Sciatic nerve (tissue), 2 donors: ENCODE results near the gene PCSK4. TPM values are rescaled to one million over a fixed set of nuclear protein-coding genes. Genes with fewer than 3 reads are reported as not detected.

Experiments used
- ATAC-seq: fragments of 200-7000 bp; cut with Tn5 transposase; one replicate; pipeline ENCODE4 v1.9.1; 2020; ENCODE audit warnings: mild to moderate bottlenecking, moderate library complexity
- DNase-seq: peaks from one replicate; pipeline ENCODE4 v3.0.0-alpha.2; 2020; ENCODE audit warnings: low spot score
- intact Hi-C: fragments of 100-400 bp; cut with DNase I; formaldehyde crosslinking; loops from one replicate; pipeline ENCODE4 v1.14.2; 2022
- total RNA-seq: library from RNA; stranded (reverse); fragmentation: NEBNext Ultra II Directional; extraction: Animal tissue kit (Norgen Biotek cat#: 25700); gene quantifications from one replicate; pipeline ENCODE4 v1.2.1, GENCODE V29; 2021
- donor health status: DM: no; HTN: no; CAD: no.
- donor health status: DM: no; HTN: no; CAD: no.

PCSK4 gene
- total RNA-seq, 1 donor from 2014 or later: 2.5 TPM

DNA sequence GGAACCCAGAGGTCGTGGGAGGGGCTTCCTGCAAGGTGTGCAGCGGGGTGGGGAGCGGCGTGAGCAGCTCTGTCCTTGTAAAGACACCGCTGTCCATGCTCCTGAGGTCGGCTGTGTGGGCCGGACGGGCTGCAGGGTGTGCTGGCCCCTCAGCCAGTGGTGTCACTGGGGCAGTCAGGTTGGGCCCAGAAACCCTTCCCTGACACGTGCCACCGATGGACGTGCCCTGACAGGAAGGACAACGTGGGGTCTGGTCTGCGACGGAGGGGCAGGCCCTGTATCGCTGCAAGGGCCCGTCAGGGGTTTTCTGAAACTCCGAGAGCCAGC, 56.1 kb downstream of the PCSK4 start:
- no peak for ATAC-seq
- intact Hi-C loops: no loop called here
- no peak for DNase-seq

DNA sequence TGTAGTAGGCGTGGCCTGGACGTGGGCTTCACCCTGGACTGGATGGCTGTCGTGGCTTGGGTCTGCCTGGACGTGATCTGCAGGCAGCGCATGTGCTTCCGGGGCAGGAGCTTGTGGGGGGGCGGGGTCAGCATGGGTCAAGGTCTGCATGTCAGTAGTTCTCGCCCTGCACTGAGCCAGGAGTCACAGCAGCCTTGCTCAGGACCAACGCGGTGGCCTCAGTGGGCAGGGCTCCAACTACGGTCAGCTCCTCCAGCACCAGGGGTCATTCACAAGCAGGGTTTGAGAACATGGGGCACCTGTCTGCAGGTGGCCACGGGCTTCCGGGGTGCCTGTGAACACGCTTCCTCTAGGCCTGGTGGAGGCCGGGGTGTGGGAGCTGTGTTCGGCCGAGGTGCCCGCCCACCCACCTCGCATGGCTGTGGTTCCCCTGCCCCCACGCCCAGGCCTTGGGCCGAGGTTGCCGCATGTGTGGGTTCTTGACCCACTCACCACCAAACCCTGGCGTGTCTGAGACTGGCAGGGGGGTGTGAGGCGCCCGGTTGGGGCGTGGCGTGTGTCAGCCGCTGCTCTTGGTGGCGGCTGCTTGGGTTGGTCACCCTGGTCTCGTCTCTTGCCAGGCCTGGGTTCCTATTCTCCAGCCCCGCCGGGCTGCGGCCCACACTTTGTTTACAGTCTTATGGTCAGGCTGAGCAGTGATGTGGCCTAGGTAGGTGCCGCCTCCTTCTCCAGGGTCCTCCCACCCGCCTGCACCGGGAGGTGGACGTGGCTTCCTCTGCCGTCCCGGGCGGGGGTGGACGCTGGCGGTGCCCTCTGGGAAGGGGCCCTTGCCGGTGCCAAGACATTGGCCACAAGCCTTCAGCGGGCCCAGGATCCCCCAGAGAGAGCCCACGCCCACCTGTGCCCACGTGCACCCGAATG, 56.8 kb downstream of the PCSK4 start:
- ATAC-seq (no peak), DNase-seq (no peak)
- intact Hi-C loops: no loop called here

- no peak for ATAC-seq
- intact Hi-C loops: no loop called here
These were observed 57.7 kb downstream of the PCSK4 start for GRCh38 chr19:1432507-1432887.

GRCh38 chr19:1431759-1432506, 58.2 kb downstream of the PCSK4 start:
- DNase-seq (no peak), ATAC-seq (no peak)
- intact Hi-C loops: no loop called here

More at GRCh38 chr19:1432507-1432887, 57.7 kb downstream of the PCSK4 start:
- DNase-seq: no peak

Other genes starting within 250 kb of the PCSK4 start
- 90.9 TPM for gene ATP5F1D, start 248.6 kb downstream of the PCSK4 start, total RNA-seq
- gene MIDN, start 241.8 kb downstream of the PCSK4 start, total RNA-seq: 117 TPM
- 550 TPM for gene CIRBP, start 221.0 kb downstream of the PCSK4 start, total RNA-seq
- 21.4 TPM for gene FAM174C, start 214.8 kb downstream of the PCSK4 start, total RNA-seq
- not detected for gene EFNA2, start 204.5 kb downstream of the PCSK4 start, total RNA-seq
- 57.5 TPM for gene NDUFS7, start 106.4 kb downstream of the PCSK4 start, total RNA-seq
- 48.1 TPM for gene GAMT, start 88.8 kb downstream of the PCSK4 start, total RNA-seq
- gene DAZAP1, start 82.8 kb downstream of the PCSK4 start, total RNA-seq: 75.7 TPM
- gene RPS15, start 52.0 kb downstream of the PCSK4 start, total RNA-seq: 753 TPM
- gene APC2, start 40.2 kb downstream of the PCSK4 start, total RNA-seq: 6.0 TPM
- 22.1 TPM for gene C19orf25, start 11.1 kb downstream of the PCSK4 start, total RNA-seq
- 3.9 TPM for gene REEP6, start 831 bp upstream of the PCSK4 start, total RNA-seq
- 48.3 TPM for gene ADAMTSL5, start 22.7 kb upstream of the PCSK4 start, total RNA-seq
- gene PLK5, start 33.7 kb upstream of the PCSK4 start, total RNA-seq: 0.80 TPM
- 27.1 TPM for gene MEX3D, start 78.0 kb upstream of the PCSK4 start, total RNA-seq
- 48.1 TPM for gene MBD3, start 102.5 kb upstream of the PCSK4 start, total RNA-seq
- 136 TPM for gene UQCR11, start 115.1 kb upstream of the PCSK4 start, total RNA-seq
- 48.7 TPM for gene TCF3, start 162.3 kb upstream of the PCSK4 start, total RNA-seq